H1 (cell line): ENCODE measurements around the gene IL36B. TPM values are rescaled to one million over a fixed set of nuclear protein-coding genes. Genes with fewer than 3 reads are reported as not detected.

Experiments used
- CTCF ChIA-PET: fragments of 300-600 bp; sonication (Branson Sonifier 250); formaldehyde crosslinking; loops from one replicate; lab custom pipeline; 2021; ENCODE audit not compliant: partially characterized antibody; lab: Charles Lee
- POLR2A ChIA-PET: fragments of 300-600 bp; sonication (Branson Sonifier 250); formaldehyde crosslinking; loops from one replicate; lab custom pipeline; 2021; ENCODE audit warnings: inconsistent platforms; ENCODE audit not compliant: partially characterized antibody; lab: Charles Lee
- DNase-seq, 2 experiments: peaks; one replicate each; pipeline versions ENCODE4 v3.0.0 to v3.0.0-alpha.2; 2010 to 2022; ENCODE audit warnings: low spot score in 2 of 2, low read depth in 1 of 2, mixed read lengths in 1 of 2
- FAIRE-seq: peaks from 2 replicates; lab custom pipeline; 2011; peaks lifted over from hg19 to GRCh38; lab: Jason Lieb, UNC
- H2AFZ ChIP-seq: 2 replicates; pipeline ENCODE4 v1.8.1; 2012; ENCODE audit warnings: low read length, inconsistent platforms
- H2AK5ac ChIP-seq: 2 replicates; pipeline ENCODE4 v1.6.1; 2013; ENCODE audit warnings: low read depth, low read length
- H2BK120ac ChIP-seq: replicated peaks from 2 replicates; pipeline ENCODE3; 2013; ENCODE audit warnings: low read depth, low read length, inconsistent platforms
- H2BK12ac ChIP-seq: 2 replicates; pipeline ENCODE4 v1.6.1; 2013; ENCODE audit warnings: low read depth, low read length
- H2BK15ac ChIP-seq: 2 replicates; pipeline ENCODE4 v1.6.1; 2013; ENCODE audit warnings: low read length
- H2BK20ac ChIP-seq: 2 replicates; pipeline ENCODE4 v1.6.1; 2013; ENCODE audit warnings: low read length
- H2BK5ac ChIP-seq: 2 replicates; pipeline ENCODE4 v1.6.1; 2013; ENCODE audit warnings: low read depth, low read length
- H3K14ac ChIP-seq: 2 replicates; pipeline ENCODE4 v1.6.1; 2013; ENCODE audit warnings: inconsistent platforms; ENCODE audit not compliant: insufficient read length
- H3K18ac ChIP-seq: 2 replicates; pipeline ENCODE4 v1.6.1; 2013; ENCODE audit warnings: low read length; ENCODE audit errors: extremely low read depth
- H3K23ac ChIP-seq: 2 replicates; pipeline ENCODE4 v1.6.1; 2013; ENCODE audit warnings: inconsistent platforms; ENCODE audit not compliant: insufficient read length
- H3K23me2 ChIP-seq: 2 replicates; pipeline ENCODE4 v1.6.1; 2013; ENCODE audit warnings: low read depth, low read length
- H3K27ac ChIP-seq: 2 replicates; pipeline ENCODE4 v1.6.1; 2011; ENCODE audit warnings: low read depth, low read length, inconsistent platforms
- H3K27me3 ChIP-seq, 4 experiments: replicated peaks in 1 of 4; 1 replicate in 1 of 4; 2 replicates in 3 of 4; pipeline versions ENCODE4 v1.6.1 to v1.8.1; 2011 to 2013; ENCODE audit warnings: low read length in 3 of 4, mild to moderate bottlenecking in 3 of 4, inconsistent platforms in 2 of 4, mixed read lengths in 2 of 4, moderate library complexity in 1 of 4; ENCODE audit not compliant: control insufficient read depth in 3 of 4, insufficient read depth in 3 of 4; ENCODE audit errors: extremely low read depth in 1 of 4
- H3K36me3 ChIP-seq, 4 experiments: 2 replicates each; pipeline versions ENCODE4 v1.6.1 to v1.8.1; 2011 to 2013; ENCODE audit warnings: mild to moderate bottlenecking in 4 of 4, low read length in 3 of 4, moderate library complexity in 2 of 4, control low read depth in 1 of 4, inconsistent platforms in 1 of 4; ENCODE audit not compliant: insufficient read depth in 4 of 4, control insufficient read depth in 2 of 4
- H3K4ac ChIP-seq: replicated peaks from 2 replicates; pipeline ENCODE3; 2013; ENCODE audit warnings: low read length, low read depth, mixed read lengths, inconsistent platforms; ENCODE audit not compliant: insufficient read length
- H3K4me1 ChIP-seq, 4 experiments: replicated peaks in 1 of 4; 1 replicate in 1 of 4; 2 replicates in 3 of 4; pipeline versions ENCODE4 v1.6.1 to v1.8.1; 2011 to 2013; ENCODE audit warnings: low read length in 3 of 4, inconsistent platforms in 2 of 4, mixed read lengths in 1 of 4; ENCODE audit not compliant: insufficient read depth in 4 of 4, control insufficient read depth in 3 of 4
- H3K4me2 ChIP-seq, 2 experiments: 2 replicates each; pipeline versions ENCODE4 v1.6.1 to v1.8.1; 2011 to 2013; ENCODE audit warnings: low read depth in 2 of 2, low read length in 2 of 2, control low read depth in 1 of 2, inconsistent platforms in 1 of 2, mild to moderate bottlenecking in 1 of 2; ENCODE audit not compliant: insufficient read depth in 1 of 2
- H3K4me3 ChIP-seq, 4 experiments: fragments of 200-600, 300-600 bp in 1 of 4; sonication (generic), shearing (Covaris generic), sonication (Bioruptor Twin) in 1 of 4; 2 replicates each; pipeline versions ENCODE4 v1.5.1 to v1.8.1; 2011 to 2016; ENCODE audit warnings: low read length in 4 of 4, low read depth in 3 of 4, control low read depth in 2 of 4, inconsistent platforms in 2 of 4, mild to moderate bottlenecking in 2 of 4, mixed read lengths in 1 of 4, moderate library complexity in 1 of 4; ENCODE audit not compliant: insufficient read depth in 2 of 4; ENCODE audit errors: extremely low read depth in 1 of 4
- H3K56ac ChIP-seq: replicated peaks from 2 replicates; pipeline ENCODE3; 2013; ENCODE audit warnings: low read depth, mild to moderate bottlenecking, mixed read lengths, low read length, inconsistent platforms; ENCODE audit not compliant: insufficient read length
- H3K79me1 ChIP-seq: 2 replicates; pipeline ENCODE4 v1.6.1; 2013; ENCODE audit warnings: low read depth, low read length, control low read depth
- H3K79me2 ChIP-seq, 2 experiments: 2 replicates each; pipeline versions ENCODE4 v1.6.1 to v1.8.1; 2012 to 2013; ENCODE audit warnings: low read length in 2 of 2, mild to moderate bottlenecking in 2 of 2, inconsistent platforms in 1 of 2; ENCODE audit not compliant: insufficient read depth in 2 of 2, control insufficient read depth in 1 of 2
- H3K9ac ChIP-seq, 4 experiments: replicated peaks in 1 of 4; 1 replicate in 1 of 4; 2 replicates in 3 of 4; pipeline versions ENCODE4 v1.6.1 to v1.8.1; 2011 to 2013; ENCODE audit warnings: low read depth in 3 of 4, low read length in 3 of 4, control low read depth in 2 of 4, mild to moderate bottlenecking in 2 of 4, moderate library complexity in 2 of 4, inconsistent platforms in 1 of 4; ENCODE audit errors: extremely low read depth in 1 of 4
- H3K9me3 ChIP-seq, 2 experiments: 2 replicates each; pipeline versions ENCODE4 v1.6.1 to v1.8.1; 2012 to 2013; ENCODE audit warnings: mild to moderate bottlenecking in 2 of 2, moderate library complexity in 2 of 2, control low read depth in 1 of 2, inconsistent platforms in 1 of 2, low read depth in 1 of 2, low read length in 1 of 2, mixed read lengths in 1 of 2; ENCODE audit not compliant: insufficient read depth in 2 of 2
- H4K20me1 ChIP-seq, 2 experiments: replicated peaks in 1 of 2; 2 replicates each; pipeline versions ENCODE3 to v1.8.1; 2011 to 2013; ENCODE audit warnings: inconsistent platforms in 2 of 2, low read length in 2 of 2, mild to moderate bottlenecking in 1 of 2; ENCODE audit not compliant: insufficient read depth in 2 of 2, control insufficient read depth in 1 of 2
- H4K5ac ChIP-seq: 2 replicates; pipeline ENCODE4 v1.6.1; 2013; ENCODE audit warnings: low read length, low read depth, mixed read lengths, inconsistent platforms; ENCODE audit not compliant: insufficient read length
- H4K8ac ChIP-seq: 2 replicates; pipeline ENCODE4 v1.8.0; 2013; ENCODE audit warnings: mild to moderate bottlenecking, moderate library complexity, low read length, inconsistent platforms; ENCODE audit not compliant: insufficient read depth; ENCODE audit errors: extremely low read depth
- H4K91ac ChIP-seq: replicated peaks from 2 replicates; pipeline ENCODE3; 2013; ENCODE audit warnings: low read length, mixed read lengths, inconsistent platforms; ENCODE audit not compliant: insufficient read length
- ATF2 ChIP-seq: IDR thresholded peaks from 2 replicates; pipeline ENCODE4 v1.6.1; 2012; ENCODE audit warnings: low read length, inconsistent platforms
- CHD1 ChIP-seq: IDR thresholded peaks from 2 replicates; pipeline ENCODE4 v1.6.1; 2012; ENCODE audit warnings: low read depth, low read length, improper control_type of control experiment
- FOSL1 ChIP-seq: IDR thresholded peaks from 2 replicates; pipeline ENCODE4 v1.6.1; 2011; ENCODE audit warnings: mild to moderate bottlenecking, low read depth, low read length, moderate library complexity; ENCODE audit not compliant: insufficient read depth
- JUN ChIP-seq: IDR thresholded peaks from 2 replicates; pipeline ENCODE4 v1.6.1; 2011; ENCODE audit warnings: low read depth, mild to moderate bottlenecking, improper control_type of control experiment, low read length
- KDM4A ChIP-seq: IDR thresholded peaks from one replicate; pipeline ENCODE4 v1.7.1; 2012; ENCODE audit warnings: low read depth, mild to moderate bottlenecking, moderate library complexity, low read length, inconsistent platforms; ENCODE audit not compliant: severe bottlenecking
- MAX ChIP-seq: IDR thresholded peaks from 2 replicates; pipeline ENCODE4 v1.6.1; 2012; ENCODE audit warnings: inconsistent platforms
- NRF1 ChIP-seq: IDR thresholded peaks from 2 replicates; pipeline ENCODE4 v1.6.1; 2011; ENCODE audit warnings: mild to moderate bottlenecking, low read depth, low read length, improper control_type of control experiment
- POLR2AphosphoS5 ChIP-seq: IDR thresholded peaks from 2 replicates; pipeline ENCODE4 v1.6.1; 2011; ENCODE audit warnings: low read depth, low read length
- SAP30 ChIP-seq: fragments of 300-600 bp; sonication (generic); IDR thresholded peaks from 2 replicates; pipeline ENCODE4 v1.7.1; 2012; ENCODE audit warnings: low read length, moderate library complexity, mild to moderate bottlenecking, inconsistent platforms; ENCODE audit not compliant: insufficient read depth, insufficient replicate concordance
- YY1 ChIP-seq: IDR thresholded peaks from 2 replicates; pipeline ENCODE4 v1.6.1; 2011; ENCODE audit warnings: low read depth, mild to moderate bottlenecking, low read length
- WGBS, 2 experiments: shearing (Covaris generic) in 1 of 2; methylation state at CpG; one replicate each; pipeline versions ENCODE4 v1.1.6 to v1.1.7; 2013 to 2015; ENCODE audit warnings: low lambda C conversion rate in 2 of 2, mixed read lengths in 2 of 2, inconsistent platforms in 1 of 2, low coverage in 1 of 2, missing lambda C conversion rate in 1 of 2; ENCODE audit not compliant: insufficient replicate concordance in 2 of 2, insufficient coverage in 1 of 2, insufficient read length in 1 of 2; ENCODE audit errors: extremely low coverage in 1 of 2, missing lambda C conversion rate in 1 of 2; 5-methylcytosine and 5-hydroxymethylcytosine counted together
- polyA plus RNA-seq, 7 experiments: library from polyadenylated mRNA; depleted of rRNA in 3 of 7; stranded (reverse) in 5 of 7; unstranded in 2 of 7; fragments of >200 nt in 5 of 7; fragments of 200-250 nt in 2 of 7; gene quantifications; 1 replicate in 5 of 7; 2 replicates in 1 of 7; 4 replicates in 1 of 7; pipeline versions ENCODE4 v1.2.1 to v1.2.3, GENCODE V29; 2011 to 2013; ENCODE audit warnings: missing spikeins in 2 of 7, mixed read lengths in 2 of 7
- total RNA-seq: library from RNA; stranded (reverse); fragmentation: NEBNext Ultra II Directional; extraction: Animal tissue kit (Norgen Biotek cat#: 25700); gene quantifications from 2 replicates; pipeline ENCODE4 v1.2.1, GENCODE V29; 2021

Gene IL36B
- total and polyA plus RNA-seq, 2 of the 8 experiments (the other 6 are each of a cell fraction or from before 2014, with no cell fraction given): not detected

GRCh38 chr2:113069676-113070605, 17.3 kb upstream of the IL36B start:
- Histone ChIP-seq H3K18ac (no peak overlapping the region), H3K79me2 (no peaks in the 10 kb centered on the region), H3K36me3 (no peaks in the 10 kb centered on the region), H3K56ac (no peak overlapping the region), H3K4ac (no peak overlapping the region), H3K9ac (no peak overlapping the region), H3K4me3 (no peak overlapping the region), H2BK5ac (no peak overlapping the region), H3K4me2 (no peak overlapping the region), H3K9me3 (0 out of 4 replicates have a peak, but pooled peaks cover 0 to 7% of the 10 kb centered on the region in 2 experiments), H2AK5ac (no peak overlapping the region), H2BK20ac (no peak overlapping the region), H4K91ac (no peak overlapping the region), H3K23ac (no peak overlapping the region), H2BK120ac (no peak overlapping the region), H3K23me2 (peaks cover 2% of the 10 kb centered on the region; the same call in 1 of the 2 replicates), H3K14ac (no peak overlapping the region), H3K27me3 (no peaks in the 10 kb centered on the region), H3K27ac (no peak overlapping the region), H2BK12ac (no peak overlapping the region), H3K4me1 (no peaks in the 10 kb centered on the region), H2BK15ac (no peak overlapping the region), H4K20me1 (no peaks in the 10 kb centered on the region), H3K79me1 (no peaks in the 10 kb centered on the region), H4K5ac (no peak overlapping the region), H4K8ac (no peak overlapping the region), H2AFZ (no peak overlapping the region)
- FAIRE-seq: no peak
- POLR2A ChIA-PET: no interaction called here
- WGBS, 2 experiments: 82% methylated on average over 4 of the region's 4 CpGs; no CpG with 5 or more reads in 1 of the 2 experiments
- no peak for DNase-seq
- CTCF ChIA-PET: interaction anchor here (1.1 to 2.8 kb wide), 4 partner anchors 10 to 129 kb away, joined by 3 to 17 read pairs (median 3); no protein-coding TSS in a partner anchor
- TF ChIP-seq SAP30 (no peak), NRF1 (no peak), MAX (no peak), ATF2 (no peak), POLR2AphosphoS5 (no peak), JUN (no peak), YY1 (no peak), FOSL1 (no peak), CHD1 (no peak), KDM4A (no peak)
